ENCODE measurements around the gene CREB5. TPM values are rescaled to one million over a fixed set of nuclear protein-coding genes. Genes with fewer than 3 reads are reported as not detected.
A peak's percentile ranks its signal among the peaks of the same experiment; 100 is the strongest.

CREB5 gene
- total and polyA plus RNA-seq, 2 of the 8 experiments (the other 6 are each of a cell fraction or from before 2014, with no cell fraction given): 2.4 to 2.7 TPM

- TF ChIP-seq CHD7 (IDR thresholded peaks at IDR 0.05; ENCODE audit: insufficient replicate concordance, low read length): no peak
- TF ChIP-seq EGR1 (IDR thresholded peaks at IDR 0.05; ENCODE audit: borderline replicate concordance, low read depth, low read length): no peak
- TF ChIP-seq CHD1 (IDR thresholded peaks at IDR 0.05; ENCODE audit: low read depth, low read length): no peak
- TF ChIP-seq SRF (IDR thresholded peaks at IDR 0.05; ENCODE audit: low read depth, low read length): no peak
- TF ChIP-seq NRF1 (IDR thresholded peaks at IDR 0.05; ENCODE audit: low read depth, low read length): no peak
- no peak for TF ChIP-seq MAFK (IDR thresholded peaks at IDR 0.05; ENCODE audit: low read depth, low read length)
- no peak for TF ChIP-seq SP1 (IDR thresholded peaks at IDR 0.05; ENCODE audit: low read depth, low read length)
- TF ChIP-seq POLR2AphosphoS5 (IDR thresholded peaks at IDR 0.05; ENCODE audit: low read depth, low read length): no peak
- peak; percentile 76 for TF ChIP-seq MAX (IDR thresholded peaks at IDR 0.05)
- TF ChIP-seq CREB1 (IDR thresholded peaks at IDR 0.05): no peak
- no peak for TF ChIP-seq SUZ12 (IDR thresholded peaks at IDR 0.05; ENCODE audit: low read length)
Measured at GRCh38 chr7:28853834-28854749, 441.8 kb downstream of the CREB5 start (continued).
